HCT116 (cell line): Measurements from ENCODE around the gene NCF4. TPM values are rescaled to one million over a fixed set of nuclear protein-coding genes. Genes with fewer than 3 reads are reported as not detected.

Experiments
- ATAC-seq: fragments of 200-7000 bp; cut with Tn5 transposase; 2 replicates; pipeline ENCODE4 v1.9.1; 2020; ENCODE audit warnings: mild to moderate bottlenecking, moderate library complexity
- BruUV-seq: library from RNA; stranded (reverse); fragments of 400-500 nt; replicated peaks from 2 replicates; lab custom pipeline; 2021; lab: Mats Ljungman, UMichigan
- CTCF ChIA-PET: fragments of 300-600 bp; sonication (Branson Sonifier 250); formaldehyde crosslinking; loops from one replicate; lab custom pipeline; 2021; ENCODE audit warnings: antibody characterized with exemption; lab: Charles Lee
- POLR2A ChIA-PET: fragments of 300-600, 350-600 bp; sonication (Branson Sonifier 250); formaldehyde crosslinking; loops from one replicate; lab custom pipeline; 2021; ENCODE audit warnings: antibody characterized with exemption; lab: Charles Lee
- RAD21 ChIA-PET, 2 experiments: fragments of 300-600 bp; sonication (Branson Sonifier 250); formaldehyde crosslinking; loops; one replicate each; lab custom pipeline; 2023; ENCODE audit warnings: low total read pairs in 2 of 2; ENCODE audit not compliant: uncharacterized antibody in 2 of 2, unreplicated experiment in 2 of 2, low non-redundant PET in 1 of 2; lab: Charles Lee
- DNase-seq: peaks from one replicate; pipeline ENCODE4 v3.0.0-alpha.2; 2010; ENCODE audit warnings: low read depth, low spot score
- H2AFZ ChIP-seq: fragments of 200-600 bp; shearing (Covaris generic), sonication (generic); 2 replicates; pipeline ENCODE4 v1.6.1; 2017; ENCODE audit warnings: low read depth, mixed run types, mixed read lengths, antibody characterized with exemption, low read length; ENCODE audit not compliant: poor library complexity, severe bottlenecking
- H3K27ac ChIP-seq: 2 replicates; pipeline ENCODE4 v1.5.1; 2012; ENCODE audit warnings: low read depth, low read length
- H3K27me3 ChIP-seq: fragments of 200-600 bp; sonication (generic); 2 replicates; pipeline ENCODE4 v1.6.1; 2016; ENCODE audit warnings: mixed run types, low read length, mixed read lengths; ENCODE audit not compliant: insufficient read depth
- H3K36me3 ChIP-seq, 2 experiments: fragments of 200-500 bp in 1 of 2; fragments of 200-600 bp in 1 of 2; sonication (Bioruptor generic) in 1 of 2; sonication (generic) in 1 of 2; 2 replicates each; pipeline versions ENCODE4 v1.5.1 to v1.6.1; 2014 to 2016; ENCODE audit warnings: low read length in 2 of 2, inconsistent platforms in 1 of 2, mixed read lengths in 1 of 2, mixed run types in 1 of 2; ENCODE audit not compliant: insufficient read depth in 2 of 2, control insufficient read depth in 1 of 2
- H3K4me1 ChIP-seq, 2 experiments: fragments of 200-600 bp in 1 of 2; sonication (generic) in 1 of 2; 2 replicates each; pipeline versions ENCODE4 v1.5.1 to v1.6.1; 2012 to 2017; ENCODE audit warnings: low read length in 2 of 2, inconsistent platforms in 1 of 2, mild to moderate bottlenecking in 1 of 2, mixed read lengths in 1 of 2, mixed run types in 1 of 2, moderate library complexity in 1 of 2; ENCODE audit not compliant: insufficient read depth in 2 of 2, control insufficient read depth in 1 of 2
- H3K4me2 ChIP-seq: fragments of 200-600 bp; sonication (generic); 2 replicates; pipeline ENCODE4 v1.6.1; 2017; ENCODE audit warnings: mixed run types, low read length, mixed read lengths
- H3K4me3 ChIP-seq, 2 experiments: fragments of 200-600 bp in 1 of 2; sonication (generic) in 1 of 2; replicated peaks in 1 of 2; 2 replicates each; pipeline ENCODE4 v1.5.1; 2011 to 2016; ENCODE audit warnings: low read length in 2 of 2, control low read depth in 1 of 2, low read depth in 1 of 2, mild to moderate bottlenecking in 1 of 2, mixed read lengths in 1 of 2, mixed run types in 1 of 2
- H3K79me2 ChIP-seq: fragments of 200-600 bp; sonication (generic); 2 replicates; pipeline ENCODE4 v1.6.1; 2017; ENCODE audit warnings: mild to moderate bottlenecking, mixed run types, low read length, moderate library complexity, mixed read lengths; ENCODE audit not compliant: insufficient read depth
- H3K9ac ChIP-seq: fragments of 200-600 bp; sonication (generic); 2 replicates; pipeline ENCODE4 v1.6.1; 2016; ENCODE audit warnings: low read length, mixed read lengths
- H3K9me2 ChIP-seq: fragments of 200-600 bp; sonication (generic), shearing (Covaris generic); 2 replicates; pipeline ENCODE4 v1.6.1; 2017; ENCODE audit warnings: mixed run types, mild to moderate bottlenecking, moderate library complexity; ENCODE audit not compliant: insufficient read depth
- H3K9me3 ChIP-seq, 2 experiments: fragments of 200-500 bp in 1 of 2; fragments of 200-600 bp in 1 of 2; sonication (Bioruptor generic) in 1 of 2; sonication (generic) in 1 of 2; 2 replicates each; pipeline ENCODE4 v1.6.1; 2014 to 2017; ENCODE audit warnings: low read length in 2 of 2, mixed read lengths in 2 of 2, inconsistent platforms in 1 of 2, low read depth in 1 of 2, mild to moderate bottlenecking in 1 of 2, mixed run types in 1 of 2, moderate library complexity in 1 of 2; ENCODE audit not compliant: control insufficient read depth in 1 of 2, insufficient read depth in 1 of 2
- H4K20me1 ChIP-seq: fragments of 200-600 bp; sonication (generic), shearing (Covaris generic); 2 replicates; pipeline ENCODE4 v1.6.1; 2017; ENCODE audit warnings: mixed run types, mild to moderate bottlenecking, moderate library complexity; ENCODE audit not compliant: insufficient read depth
- CEBPB ChIP-seq: IDR thresholded peaks from 2 replicates; pipeline ENCODE4 v1.6.1; 2012; ENCODE audit warnings: low read depth
- ELF1 ChIP-seq: IDR thresholded peaks from 2 replicates; pipeline ENCODE4 v1.6.1; 2012; ENCODE audit warnings: low read depth, borderline replicate concordance
- JUND ChIP-seq: IDR thresholded peaks from 2 replicates; pipeline ENCODE4 v1.6.1; 2012
- RAD21 ChIP-seq: IDR thresholded peaks from 2 replicates; pipeline ENCODE4 v1.6.1; 2012; ENCODE audit warnings: low read depth, mild to moderate bottlenecking
- SIN3A ChIP-seq: IDR thresholded peaks from 2 replicates; pipeline ENCODE4 v1.6.1; 2012; ENCODE audit warnings: low read depth
- SP1 ChIP-seq: IDR thresholded peaks from 2 replicates; pipeline ENCODE4 v1.6.1; 2012; ENCODE audit warnings: low read depth
- intact Hi-C: fragments of 100-400 bp; cut with micrococcal nuclease; formaldehyde crosslinking; loops from 2 replicates; pipeline ENCODE4 v1.10.0; 2022
- total RNA-seq: library from RNA; stranded (reverse); gene quantifications from one replicate; pipeline ENCODE4 v1.2.1, GENCODE V29; 2021; ENCODE audit not compliant: unreplicated experiment
- TF ChIP-seq, protein P1 (sequence below): IDR thresholded peaks from 2 replicates; pipeline ENCODE4 v1.6.1; 2012; ENCODE audit warnings: low read depth
- TF ChIP-seq, protein P2 (sequence below): IDR thresholded peaks from 2 replicates; pipeline ENCODE4 v1.6.1; 2011; ENCODE audit warnings: mild to moderate bottlenecking, low read length, moderate library complexity; ENCODE audit not compliant: insufficient replicate concordance; ENCODE audit errors: extremely low read depth
- TF ChIP-seq, protein P3 (sequence below): IDR thresholded peaks from 2 replicates; pipeline ENCODE4 v1.6.1; 2012

NCF4 gene
- total RNA-seq, 1 experiment from 2014 or later, result 0.37 TPM

DNA sequence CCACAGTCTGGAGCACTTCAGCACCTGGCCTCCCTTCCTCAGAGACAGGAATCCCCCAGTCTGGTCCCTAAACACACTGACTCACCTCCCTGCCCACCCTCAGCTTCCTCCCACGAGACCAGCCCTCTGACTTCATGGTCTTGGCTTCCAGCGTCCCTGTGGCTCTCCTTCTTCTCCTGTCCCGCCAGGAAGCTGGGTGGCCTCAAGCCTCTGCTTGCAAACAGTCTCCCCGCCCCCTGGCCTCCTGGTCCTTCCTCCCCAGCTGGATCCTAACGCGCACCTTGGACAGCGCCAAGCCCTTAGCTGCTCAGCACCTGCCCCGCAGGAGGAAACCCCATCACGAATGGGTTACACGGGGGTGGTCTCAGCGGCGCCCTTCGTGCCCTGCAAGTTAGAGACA, 4.5 kb downstream of the NCF4 start:
- Histone ChIP-seq H3K27me3 (peaks cover 10% of the 10 kb centered on the region; the same call in 1 of the 2 replicates), H3K9me2 (no peaks in the 10 kb centered on the region), H3K4me1 (peaks cover 6 to 19% of the 10 kb centered on the region in 2 experiments; a peak in 3 of 4 replicates), H3K4me2 (no peak overlapping the region), H3K36me3 (no peaks in the 10 kb centered on the region), H4K20me1 (no peaks in the 10 kb centered on the region), H3K27ac (no peak overlapping the region), H3K79me2 (no peaks in the 10 kb centered on the region), H3K9me3 (no peaks in the 10 kb centered on the region), H3K9ac (no peak overlapping the region), H3K4me3 (no peak overlapping the region), H2AFZ (no peak overlapping the region)
- intact Hi-C loops, result no loop called here
- DNase-seq (no peak), ATAC-seq (no peak)
- TF ChIP-seq SIN3A (no peak), JUND (no peak), SP1 (no peak)
- TF ChIP-seq, protein P1, sequence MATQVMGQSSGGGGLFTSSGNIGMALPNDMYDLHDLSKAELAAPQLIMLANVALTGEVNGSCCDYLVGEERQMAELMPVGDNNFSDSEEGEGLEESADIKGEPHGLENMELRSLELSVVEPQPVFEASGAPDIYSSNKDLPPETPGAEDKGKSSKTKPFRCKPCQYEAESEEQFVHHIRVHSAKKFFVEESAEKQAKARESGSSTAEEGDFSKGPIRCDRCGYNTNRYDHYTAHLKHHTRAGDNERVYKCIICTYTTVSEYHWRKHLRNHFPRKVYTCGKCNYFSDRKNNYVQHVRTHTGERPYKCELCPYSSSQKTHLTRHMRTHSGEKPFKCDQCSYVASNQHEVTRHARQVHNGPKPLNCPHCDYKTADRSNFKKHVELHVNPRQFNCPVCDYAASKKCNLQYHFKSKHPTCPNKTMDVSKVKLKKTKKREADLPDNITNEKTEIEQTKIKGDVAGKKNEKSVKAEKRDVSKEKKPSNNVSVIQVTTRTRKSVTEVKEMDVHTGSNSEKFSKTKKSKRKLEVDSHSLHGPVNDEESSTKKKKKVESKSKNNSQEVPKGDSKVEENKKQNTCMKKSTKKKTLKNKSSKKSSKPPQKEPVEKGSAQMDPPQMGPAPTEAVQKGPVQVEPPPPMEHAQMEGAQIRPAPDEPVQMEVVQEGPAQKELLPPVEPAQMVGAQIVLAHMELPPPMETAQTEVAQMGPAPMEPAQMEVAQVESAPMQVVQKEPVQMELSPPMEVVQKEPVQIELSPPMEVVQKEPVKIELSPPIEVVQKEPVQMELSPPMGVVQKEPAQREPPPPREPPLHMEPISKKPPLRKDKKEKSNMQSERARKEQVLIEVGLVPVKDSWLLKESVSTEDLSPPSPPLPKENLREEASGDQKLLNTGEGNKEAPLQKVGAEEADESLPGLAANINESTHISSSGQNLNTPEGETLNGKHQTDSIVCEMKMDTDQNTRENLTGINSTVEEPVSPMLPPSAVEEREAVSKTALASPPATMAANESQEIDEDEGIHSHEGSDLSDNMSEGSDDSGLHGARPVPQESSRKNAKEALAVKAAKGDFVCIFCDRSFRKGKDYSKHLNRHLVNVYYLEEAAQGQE, result no peak; the same call in 1 of the 2 replicates
- RAD21 ChIA-PET, result no interaction called here
- no TSS peak for BruUV-seq
- POLR2A ChIA-PET, result no interaction called here
- CTCF ChIA-PET, result no interaction called here

DNA sequence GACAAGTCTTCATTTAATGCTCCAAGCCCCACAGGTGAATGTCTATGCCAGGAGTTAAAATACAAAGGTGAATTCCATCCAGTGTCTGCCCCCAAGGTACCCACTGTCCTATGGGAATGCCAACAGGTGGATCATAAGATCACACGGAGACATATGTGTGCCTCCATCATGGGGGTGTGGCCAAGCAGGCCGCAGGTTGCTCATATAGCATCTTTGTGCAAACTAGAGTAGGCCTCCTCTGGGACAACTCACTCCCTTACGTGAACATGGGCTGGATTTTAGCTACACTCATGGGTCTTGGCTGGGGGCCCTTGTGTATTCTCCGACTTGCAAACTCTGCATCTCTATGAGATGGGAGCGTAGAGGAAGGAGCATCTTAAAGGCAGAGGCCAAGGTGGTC, 6.9 kb downstream of the NCF4 start:
- H3K79me2 ChIP-seq, result no peaks in the 10 kb centered on the region
- no peak overlapping the region for H3K4me3 ChIP-seq
- no peaks in the 10 kb centered on the region for H3K36me3 ChIP-seq
- ChIA-PET RAD21 (no interaction called here), CTCF (interaction anchor here (6.9 kb wide), 1 partner anchor 12 kb away, joined by 40 read pairs; no protein-coding TSS in a partner anchor), POLR2A (no interaction called here)
- no TSS peak for BruUV-seq
- intact Hi-C loops, result no loop called here
- TF ChIP-seq, protein P2, sequence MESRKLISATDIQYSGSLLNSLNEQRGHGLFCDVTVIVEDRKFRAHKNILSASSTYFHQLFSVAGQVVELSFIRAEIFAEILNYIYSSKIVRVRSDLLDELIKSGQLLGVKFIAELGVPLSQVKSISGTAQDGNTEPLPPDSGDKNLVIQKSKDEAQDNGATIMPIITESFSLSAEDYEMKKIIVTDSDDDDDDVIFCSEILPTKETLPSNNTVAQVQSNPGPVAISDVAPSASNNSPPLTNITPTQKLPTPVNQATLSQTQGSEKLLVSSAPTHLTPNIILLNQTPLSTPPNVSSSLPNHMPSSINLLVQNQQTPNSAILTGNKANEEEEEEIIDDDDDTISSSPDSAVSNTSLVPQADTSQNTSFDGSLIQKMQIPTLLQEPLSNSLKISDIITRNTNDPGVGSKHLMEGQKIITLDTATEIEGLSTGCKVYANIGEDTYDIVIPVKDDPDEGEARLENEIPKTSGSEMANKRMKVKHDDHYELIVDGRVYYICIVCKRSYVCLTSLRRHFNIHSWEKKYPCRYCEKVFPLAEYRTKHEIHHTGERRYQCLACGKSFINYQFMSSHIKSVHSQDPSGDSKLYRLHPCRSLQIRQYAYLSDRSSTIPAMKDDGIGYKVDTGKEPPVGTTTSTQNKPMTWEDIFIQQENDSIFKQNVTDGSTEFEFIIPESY, result no peak
- TF ChIP-seq, protein P3, sequence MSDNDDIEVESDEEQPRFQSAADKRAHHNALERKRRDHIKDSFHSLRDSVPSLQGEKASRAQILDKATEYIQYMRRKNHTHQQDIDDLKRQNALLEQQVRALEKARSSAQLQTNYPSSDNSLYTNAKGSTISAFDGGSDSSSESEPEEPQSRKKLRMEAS, result no peak
- no peak for TF ChIP-seq CEBPB
- TF ChIP-seq, protein P1, result no peak
- TF ChIP-seq ELF1, result no peak
- TF ChIP-seq RAD21, result no peak
- no peak overlapping the region for H3K27ac ChIP-seq
- no peak for DNase-seq
- no peaks in the 10 kb centered on the region for H3K9me2 ChIP-seq
- no peaks in the 10 kb centered on the region for H3K9me3 ChIP-seq
- peaks cover 19 to 36% of the 10 kb centered on the region in 2 experiments; a peak in 3 of 4 replicates for H3K4me1 ChIP-seq
- H4K20me1 ChIP-seq, result no peaks in the 10 kb centered on the region
- no peak overlapping the region for H3K4me2 ChIP-seq
- H3K27me3 ChIP-seq, result peaks cover 10% of the 10 kb centered on the region; the same call in 1 of the 2 replicates
- no peak overlapping the region for H2AFZ ChIP-seq
- H3K9ac ChIP-seq, result no peak overlapping the region
- ATAC-seq, result no peak
